GM12873 (cell line): Measurements from ENCODE around the gene KCTD16.
A peak's percentile ranks its signal among the peaks of the same experiment; 100 is the strongest.

Experiments used
- CTCF ChIP-seq: IDR thresholded peaks from 2 replicates; pipeline ENCODE4 v1.5.1; 2012; ENCODE audit warnings: low read depth, mild to moderate bottlenecking, moderate library complexity, low read length, control low read depth; ENCODE audit not compliant: insufficient read depth; ENCODE audit errors: missing control alignments

Gene KCTD16

GRCh38 chr5:144187699-144188294 lies 17.1 kb downstream of the KCTD16 start:
- TF ChIP-seq CTCF = no peak

DNA sequence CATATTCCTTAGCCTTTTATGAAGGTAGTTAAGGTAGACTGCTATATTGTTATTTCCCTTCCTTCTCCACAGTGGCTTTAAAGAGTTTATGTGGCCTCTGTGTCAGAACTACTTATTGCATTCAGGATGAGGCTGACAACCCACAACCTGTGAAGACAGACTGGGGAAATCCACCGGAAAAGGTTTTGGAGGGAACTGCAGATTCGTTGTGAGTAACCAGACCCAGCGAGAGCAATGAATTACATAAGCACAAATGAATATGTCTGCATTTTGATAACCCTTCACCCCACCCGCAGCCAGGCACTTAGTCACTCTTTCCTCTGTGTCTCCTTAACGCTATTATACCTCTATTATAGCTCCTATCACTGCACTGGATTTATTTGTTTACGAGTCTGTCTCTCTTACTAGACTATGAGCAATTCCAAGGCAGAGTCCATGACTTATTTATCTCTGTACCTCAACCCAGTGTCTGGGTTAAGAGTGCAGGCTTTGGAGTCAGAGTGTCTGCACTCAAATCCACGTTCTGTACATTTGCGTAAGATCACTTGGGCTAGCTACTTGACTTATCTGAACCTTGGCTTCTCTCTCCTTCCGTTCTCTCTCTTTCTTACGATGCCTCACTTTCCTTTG lies 19.2 kb downstream of the KCTD16 start:
- TF ChIP-seq CTCF = no peak

GRCh38 chr5:144191531-144191930 lies 20.9 kb downstream of the KCTD16 start:
- no peak for TF ChIP-seq CTCF

- peak; percentile 69 for TF ChIP-seq CTCF
Measured at GRCh38 chr5:144191998-144192397, 21.3 kb downstream of the KCTD16 start.

DNA sequence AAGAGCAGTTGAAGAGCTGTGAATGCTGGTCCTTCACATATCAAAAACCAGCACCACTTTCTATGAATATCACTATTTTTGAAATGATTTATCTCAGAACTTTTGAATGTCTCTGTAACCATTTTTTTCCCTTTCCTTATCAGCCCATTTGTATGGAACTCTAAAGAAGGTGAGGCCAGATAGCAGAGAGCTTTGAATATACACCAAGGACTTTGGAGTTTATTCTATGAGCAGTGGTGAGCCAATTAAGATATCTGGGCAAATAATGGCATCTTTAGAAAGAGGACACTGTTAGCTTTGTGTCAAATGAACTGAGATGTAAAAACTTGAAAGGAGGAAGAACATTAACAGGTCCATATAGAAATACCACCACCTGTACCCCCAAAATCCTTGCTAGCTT lies 22.0 kb downstream of the KCTD16 start:
- no peak for TF ChIP-seq CTCF

DNA sequence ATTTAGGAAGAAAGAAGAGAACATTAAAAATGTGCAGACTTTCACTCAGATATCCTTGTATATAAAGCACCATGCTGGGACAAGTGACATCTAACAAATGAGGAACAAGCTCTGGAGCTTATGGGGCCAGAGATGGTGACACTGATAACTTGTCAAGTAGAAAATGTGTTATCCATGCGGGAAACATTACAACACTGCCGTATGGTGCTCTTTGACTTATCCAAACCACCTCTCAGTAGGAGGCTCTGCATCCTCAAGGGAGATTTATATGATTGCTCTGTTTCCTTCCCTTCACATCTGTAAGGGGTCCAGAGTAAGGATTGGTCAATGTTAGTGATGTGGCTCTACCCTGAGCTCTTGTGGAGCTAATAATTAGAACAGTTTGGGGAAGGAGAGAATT lies 23.5 kb downstream of the KCTD16 start:
- no peak for TF ChIP-seq CTCF

- TF ChIP-seq CTCF = no peak
Measured at GRCh38 chr5:144195448-144195847, 24.8 kb downstream of the KCTD16 start.

DNA sequence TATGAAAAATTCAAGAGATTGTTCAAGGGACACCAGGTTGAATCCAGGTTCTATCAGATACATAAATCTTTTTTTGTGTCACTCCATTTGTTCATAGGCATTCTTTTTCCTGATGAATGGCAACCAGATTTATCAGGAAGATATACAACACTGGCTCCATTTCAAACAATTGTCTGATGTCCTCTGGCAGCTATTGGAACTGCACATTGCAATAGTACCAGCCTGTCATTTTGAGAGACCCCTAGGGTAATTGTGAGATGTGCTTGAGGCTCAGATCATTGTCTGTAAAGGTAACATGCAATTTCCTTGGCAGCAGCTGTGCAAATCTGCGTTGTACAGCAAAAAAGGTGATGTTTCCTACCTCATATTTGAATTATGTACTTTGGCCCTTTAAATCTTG lies 25.9 kb downstream of the KCTD16 start:
- no peak for TF ChIP-seq CTCF
